DOHH2 (cell line): Measurements from ENCODE around the gene CDC42EP1.

ENCODE experiments used
- H3F3A ChIP-seq: fragments of 200-600 bp; sonication (generic), shearing (Covaris generic); 2 replicates; pipeline ENCODE4 v1.6.0; 2016; ENCODE audit warnings: antibody characterized with exemption, mild to moderate bottlenecking; ENCODE audit not compliant: control insufficient read depth, insufficient read depth
- H3K27ac ChIP-seq: fragments of 200-600 bp; sonication (generic); 2 replicates; pipeline ENCODE4 v1.5.1; 2014; ENCODE audit warnings: low read depth, mild to moderate bottlenecking, low read length, moderate library complexity
- H3K27me3 ChIP-seq: fragments of 200-600 bp; sonication (generic); 2 replicates; pipeline ENCODE4 v1.6.1; 2014; ENCODE audit warnings: mild to moderate bottlenecking, low read length, mixed read lengths; ENCODE audit not compliant: control insufficient read depth
- H3K36me3 ChIP-seq: fragments of 200-600 bp; sonication (generic); 2 replicates; pipeline ENCODE4 v1.6.1; 2014; ENCODE audit warnings: mild to moderate bottlenecking, low read length, moderate library complexity, mixed read lengths; ENCODE audit not compliant: control insufficient read depth
- H3K4me1 ChIP-seq: fragments of 200-600 bp; sonication (generic); 2 replicates; pipeline ENCODE4 v1.6.1; 2014; ENCODE audit warnings: mild to moderate bottlenecking, low read length, mixed read lengths; ENCODE audit not compliant: control insufficient read depth
- H3K4me2 ChIP-seq: fragments of 200-600 bp; sonication (generic); 2 replicates; pipeline ENCODE4 v1.6.0; 2014; ENCODE audit warnings: mild to moderate bottlenecking, low read length, moderate library complexity
- H3K4me3 ChIP-seq: fragments of 200-600 bp; sonication (generic); 2 replicates; pipeline ENCODE4 v1.5.1; 2014; ENCODE audit warnings: mild to moderate bottlenecking, low read length, mixed read lengths
- H3K79me2 ChIP-seq: fragments of 200-600 bp; sonication (generic); 2 replicates; pipeline ENCODE4 v1.6.1; 2014; ENCODE audit warnings: mild to moderate bottlenecking, low read length, mixed read lengths; ENCODE audit not compliant: control insufficient read depth
- H3K9me2 ChIP-seq: fragments of 200-600 bp; sonication (generic); replicated peaks from 2 replicates; pipeline ENCODE4 v1.6.1; 2014; ENCODE audit warnings: mild to moderate bottlenecking, low read length, mixed read lengths; ENCODE audit not compliant: control insufficient read depth
- H3K9me3 ChIP-seq: fragments of 200-600 bp; sonication (generic); 2 replicates; pipeline ENCODE4 v1.6.1; 2014; ENCODE audit warnings: antibody characterized with exemption, low read length, mixed read lengths; ENCODE audit not compliant: control insufficient read depth, insufficient read depth
- H4K20me1 ChIP-seq: fragments of 200-600 bp; sonication (generic); 2 replicates; pipeline ENCODE4 v1.6.0; 2014; ENCODE audit warnings: low read depth, mild to moderate bottlenecking, antibody characterized with exemption, low read length, moderate library complexity; ENCODE audit not compliant: control insufficient read depth, insufficient read depth
- CTCF ChIP-seq: fragments of 200-600 bp; sonication (generic); IDR thresholded peaks from one replicate; pipeline ENCODE4 v1.5.1; 2014; ENCODE audit warnings: antibody characterized with exemption, mild to moderate bottlenecking, low read depth, low read length; ENCODE audit not compliant: poor library complexity, severe bottlenecking
- EZH2phosphoT487 ChIP-seq: fragments of 200-600 bp; sonication (generic); IDR thresholded peaks from 2 replicates; pipeline ENCODE4 v1.6.1; 2017; ENCODE audit warnings: borderline replicate concordance, mild to moderate bottlenecking, antibody characterized with exemption, low read length, moderate library complexity, mixed read lengths

Gene CDC42EP1

GRCh38 chr22:37570661-37570976 lies 10.3 kb downstream of the CDC42EP1 start:
- H3K4me3 ChIP-seq: no peak overlapping the region
- TF ChIP-seq CTCF (no peak), EZH2phosphoT487 (no peak)
- H3K27ac ChIP-seq: no peak overlapping the region
- no peaks in the 10 kb centered on the region for H3K36me3 ChIP-seq
- no peaks in the 10 kb centered on the region for H3K79me2 ChIP-seq
- no peaks in the 10 kb centered on the region for H3K9me2 ChIP-seq
- H3F3A ChIP-seq: no peaks in the 10 kb centered on the region
- H3K9me3 ChIP-seq: no peaks in the 10 kb centered on the region
- no peak overlapping the region for H3K4me2 ChIP-seq
- H3K4me1 ChIP-seq: peaks cover 11% of the 10 kb centered on the region
- peaks cover 27% of the 10 kb centered on the region for H3K27me3 ChIP-seq
- no peaks in the 10 kb centered on the region for H4K20me1 ChIP-seq

- Histone ChIP-seq H3K9me2 (no peaks in the 10 kb centered on the region), H4K20me1 (no peaks in the 10 kb centered on the region)
Observed at GRCh38 chr22:37571258-37571991, 11.1 kb downstream of the CDC42EP1 start.

GRCh38 chr22:37571992-37572373 lies 11.7 kb downstream of the CDC42EP1 start:
- H4K20me1 ChIP-seq: no peaks in the 10 kb centered on the region
- no peaks in the 10 kb centered on the region for H3K79me2 ChIP-seq
- H3K9me3 ChIP-seq: no peaks in the 10 kb centered on the region
- H3K9me2 ChIP-seq: no peaks in the 10 kb centered on the region
- no peak for TF ChIP-seq EZH2phosphoT487
- no peak for TF ChIP-seq CTCF
- no peak overlapping the region for H3K27ac ChIP-seq
- H3K27me3 ChIP-seq: peaks cover 16% of the 10 kb centered on the region; the same call in 1 of the 2 replicates
- H3K4me1 ChIP-seq: peaks cover 6% of the 10 kb centered on the region
- H3K4me3 ChIP-seq: no peak overlapping the region
- H3K4me2 ChIP-seq: no peak overlapping the region
- H3K36me3 ChIP-seq: no peaks in the 10 kb centered on the region
- no peaks in the 10 kb centered on the region for H3F3A ChIP-seq

More at GRCh38 chr22:37571258-37571991, 11.1 kb downstream of the CDC42EP1 start:
- Histone ChIP-seq H3K79me2 (no peaks in the 10 kb centered on the region), H3K9me3 (no peaks in the 10 kb centered on the region), H3K4me1 (peaks cover 11% of the 10 kb centered on the region), H3K36me3 (no peaks in the 10 kb centered on the region), H3K4me2 (no peak overlapping the region), H3K27me3 (peaks cover 21% of the 10 kb centered on the region), H3K4me3 (no peak overlapping the region), H3F3A (no peaks in the 10 kb centered on the region), H3K27ac (no peak overlapping the region)
- TF ChIP-seq EZH2phosphoT487: no peak
- no peak for TF ChIP-seq CTCF
